ENCODE results near the gene MACROD2.

Gene MACROD2

GRCh38 chr20:14716351-14716801, 721.1 kb downstream of the MACROD2 start:
- Histone ChIP-seq H3K36me3 (no peaks in the 10 kb centered on the region), H3K9me3 (no peaks in the 10 kb centered on the region), H3K4me1 (no peaks in the 10 kb centered on the region), H3K27me3 (no peaks in the 10 kb centered on the region), H3K4me3 (ENCODE audit: low read depth, low read length) (no peak overlapping the region)
- TF ChIP-seq, protein P1, sequence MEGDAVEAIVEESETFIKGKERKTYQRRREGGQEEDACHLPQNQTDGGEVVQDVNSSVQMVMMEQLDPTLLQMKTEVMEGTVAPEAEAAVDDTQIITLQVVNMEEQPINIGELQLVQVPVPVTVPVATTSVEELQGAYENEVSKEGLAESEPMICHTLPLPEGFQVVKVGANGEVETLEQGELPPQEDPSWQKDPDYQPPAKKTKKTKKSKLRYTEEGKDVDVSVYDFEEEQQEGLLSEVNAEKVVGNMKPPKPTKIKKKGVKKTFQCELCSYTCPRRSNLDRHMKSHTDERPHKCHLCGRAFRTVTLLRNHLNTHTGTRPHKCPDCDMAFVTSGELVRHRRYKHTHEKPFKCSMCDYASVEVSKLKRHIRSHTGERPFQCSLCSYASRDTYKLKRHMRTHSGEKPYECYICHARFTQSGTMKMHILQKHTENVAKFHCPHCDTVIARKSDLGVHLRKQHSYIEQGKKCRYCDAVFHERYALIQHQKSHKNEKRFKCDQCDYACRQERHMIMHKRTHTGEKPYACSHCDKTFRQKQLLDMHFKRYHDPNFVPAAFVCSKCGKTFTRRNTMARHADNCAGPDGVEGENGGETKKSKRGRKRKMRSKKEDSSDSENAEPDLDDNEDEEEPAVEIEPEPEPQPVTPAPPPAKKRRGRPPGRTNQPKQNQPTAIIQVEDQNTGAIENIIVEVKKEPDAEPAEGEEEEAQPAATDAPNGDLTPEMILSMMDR (IDR thresholded peaks at IDR 0.05; ENCODE audit: low read depth, low read length), result no peak
- DNase-seq, result no peak

DNA sequence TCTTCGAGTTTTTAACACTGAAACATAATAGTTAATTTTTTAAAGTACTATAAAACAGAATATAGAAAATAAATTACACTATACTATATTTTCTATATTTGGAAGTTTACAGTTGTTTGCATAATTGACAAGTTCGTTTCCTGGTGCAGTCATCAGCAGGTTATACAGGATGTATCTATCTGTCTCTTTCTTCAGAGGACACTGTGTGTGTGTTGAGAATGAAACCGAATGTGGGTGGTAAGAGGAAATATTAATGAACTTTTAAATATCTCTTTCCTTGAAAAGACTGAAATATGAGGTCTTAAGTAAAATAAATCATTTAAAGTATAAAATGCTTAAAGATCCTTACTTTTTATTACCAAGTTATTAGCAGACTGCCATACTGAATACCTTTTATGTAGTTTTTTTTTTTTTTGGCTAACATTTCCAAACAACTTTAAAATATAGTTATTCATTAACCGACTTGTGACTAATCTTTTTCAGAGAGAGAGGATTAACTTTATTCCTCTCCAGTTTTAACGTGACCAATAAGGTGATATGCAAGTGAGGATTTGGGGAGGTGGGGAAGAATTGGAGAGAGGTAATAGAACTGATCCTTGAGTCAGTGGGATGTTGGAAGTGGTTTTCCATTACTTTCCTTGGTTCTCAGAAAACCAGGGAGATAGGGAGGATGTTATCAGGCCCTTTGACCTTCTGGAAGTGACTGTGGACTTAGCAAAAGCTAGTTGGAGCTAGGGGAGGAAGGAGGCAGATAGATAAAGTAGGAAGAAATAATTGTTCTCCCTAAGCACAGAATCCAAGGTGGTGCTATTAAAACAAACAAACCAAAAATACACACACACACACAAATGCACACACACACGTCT, 722.1 kb downstream of the MACROD2 start:
- no peak for DNase-seq
- TF ChIP-seq, protein P1 (IDR thresholded peaks at IDR 0.05; ENCODE audit: low read depth, low read length), result no peak
- H3K36me3 ChIP-seq, result no peaks in the 10 kb centered on the region

GRCh38 chr20:14720251-14720650, 724.9 kb downstream of the MACROD2 start:
- no peaks in the 10 kb centered on the region for H3K9me3 ChIP-seq
- H3K4me3 ChIP-seq (ENCODE audit: low read depth, low read length), result no peak overlapping the region
- no peak for DNase-seq
- TF ChIP-seq, protein P1 (IDR thresholded peaks at IDR 0.05; ENCODE audit: low read depth, low read length), result no peak
- H3K36me3 ChIP-seq, result no peaks in the 10 kb centered on the region
- no peaks in the 10 kb centered on the region for H3K4me1 ChIP-seq
- no peaks in the 10 kb centered on the region for H3K27me3 ChIP-seq

More for the DNA sequence above, 722.1 kb downstream of the MACROD2 start:
- Histone ChIP-seq H3K4me1 (no peaks in the 10 kb centered on the region), H3K4me3 (ENCODE audit: low read depth, low read length) (no peak overlapping the region), H3K9me3 (no peaks in the 10 kb centered on the region), H3K27me3 (no peaks in the 10 kb centered on the region)

GRCh38 chr20:14721926-14722452, 726.7 kb downstream of the MACROD2 start:
- no peaks in the 10 kb centered on the region for H3K4me1 ChIP-seq
- H3K27me3 ChIP-seq, result no peaks in the 10 kb centered on the region
- TF ChIP-seq, protein P1 (IDR thresholded peaks at IDR 0.05; ENCODE audit: low read depth, low read length), result no peak
- no peak overlapping the region for H3K4me3 ChIP-seq (ENCODE audit: low read depth, low read length)
- no peak for DNase-seq
- H3K9me3 ChIP-seq, result no peaks in the 10 kb centered on the region
- no peaks in the 10 kb centered on the region for H3K36me3 ChIP-seq

- TF ChIP-seq, protein P1 (IDR thresholded peaks at IDR 0.05; ENCODE audit: low read depth, low read length), result no peak
- Histone ChIP-seq H3K27me3 (no peaks in the 10 kb centered on the region), H3K36me3 (no peaks in the 10 kb centered on the region), H3K4me3 (ENCODE audit: low read depth, low read length) (no peak overlapping the region), H3K9me3 (no peaks in the 10 kb centered on the region), H3K4me1 (no peaks in the 10 kb centered on the region)
- no peak for DNase-seq
These were observed 728.3 kb downstream of the MACROD2 start for GRCh38 chr20:14723614-14724013.

GRCh38 chr20:14724036-14724435, 728.7 kb downstream of the MACROD2 start:
- no peaks in the 10 kb centered on the region for H3K4me1 ChIP-seq
- H3K36me3 ChIP-seq, result no peaks in the 10 kb centered on the region
- H3K4me3 ChIP-seq (ENCODE audit: low read depth, low read length), result no peak overlapping the region
- H3K27me3 ChIP-seq, result no peaks in the 10 kb centered on the region
- no peaks in the 10 kb centered on the region for H3K9me3 ChIP-seq
- TF ChIP-seq, protein P1 (IDR thresholded peaks at IDR 0.05; ENCODE audit: low read depth, low read length), result no peak
- no peak for DNase-seq
